NCI-H2196 (cell line): ENCODE results near the gene MCUR1.

Experiments used
- DNase-seq: peaks from one replicate; lab custom pipeline; 2025; ENCODE audit not compliant: unreplicated experiment; lab: John Stamatoyannopoulos, UW

The MCUR1 gene

DNA sequence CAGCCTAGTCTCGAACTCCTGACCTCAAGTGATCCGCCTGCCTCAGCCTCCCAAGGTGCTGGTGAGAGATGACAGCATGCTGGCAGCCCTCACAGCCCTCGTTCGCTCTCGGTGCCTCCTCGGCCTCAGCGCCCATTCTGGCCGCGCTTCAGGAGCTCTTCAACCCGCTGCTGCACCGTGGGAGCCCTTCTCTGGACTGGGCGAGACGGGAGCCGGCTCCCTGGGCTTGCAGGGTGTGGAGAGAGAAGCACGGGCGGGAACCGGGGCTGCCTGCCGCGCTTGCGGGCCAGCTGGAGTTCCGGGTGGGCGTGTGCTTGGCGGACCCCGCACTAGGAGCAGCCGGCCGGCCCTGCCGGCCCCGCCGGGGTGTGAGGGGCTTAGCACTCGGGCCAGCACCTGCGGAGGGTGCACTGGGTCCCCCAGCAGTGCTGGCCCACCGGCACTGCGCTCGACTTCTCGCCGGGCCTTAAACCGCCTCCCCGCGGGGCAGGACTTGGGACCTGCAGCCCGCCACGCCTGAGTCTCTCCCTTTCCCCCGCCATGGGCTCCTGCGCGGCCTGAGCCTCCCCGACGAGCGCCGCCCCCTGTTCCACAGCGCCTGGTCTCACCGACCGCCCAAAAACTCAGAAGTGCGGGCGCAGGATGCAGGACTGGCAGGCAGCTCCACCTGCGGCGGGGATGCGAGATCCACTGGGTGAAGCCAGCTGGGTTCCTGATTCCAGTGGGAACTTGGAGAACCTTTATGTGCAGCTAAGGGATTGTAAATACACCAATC is 71.2 kb downstream of the MCUR1 start:
- no peak for DNase-seq

- no peak for DNase-seq
Measured at GRCh38 chr6:13741365-13741764, 73.0 kb downstream of the MCUR1 start.
